H1 (cell line): ENCODE data around the gene FIG4. TPM values are rescaled to one million over a fixed set of nuclear protein-coding genes. Genes with fewer than 3 reads are reported as not detected.

ENCODE experiments used
- CTCF ChIA-PET: fragments of 300-600 bp; sonication (Branson Sonifier 250); formaldehyde crosslinking; loops from one replicate; lab custom pipeline; 2021; ENCODE audit not compliant: partially characterized antibody; lab: Charles Lee
- POLR2A ChIA-PET: fragments of 300-600 bp; sonication (Branson Sonifier 250); formaldehyde crosslinking; loops from one replicate; lab custom pipeline; 2021; ENCODE audit warnings: inconsistent platforms; ENCODE audit not compliant: partially characterized antibody; lab: Charles Lee
- DNase-seq, 2 experiments: peaks; one replicate each; pipeline versions ENCODE4 v3.0.0 to v3.0.0-alpha.2; 2010 to 2022; ENCODE audit warnings: low spot score in 2 of 2, low read depth in 1 of 2, mixed read lengths in 1 of 2
- FAIRE-seq: peaks from 2 replicates; lab custom pipeline; 2011; peaks lifted over from hg19 to GRCh38; lab: Jason Lieb, UNC
- H2AFZ ChIP-seq: 2 replicates; pipeline ENCODE4 v1.8.1; 2012; ENCODE audit warnings: low read length, inconsistent platforms
- H2AK5ac ChIP-seq: 2 replicates; pipeline ENCODE4 v1.6.1; 2013; ENCODE audit warnings: low read depth, low read length
- H2BK120ac ChIP-seq: replicated peaks from 2 replicates; pipeline ENCODE3; 2013; ENCODE audit warnings: low read depth, low read length, inconsistent platforms
- H2BK12ac ChIP-seq: 2 replicates; pipeline ENCODE4 v1.6.1; 2013; ENCODE audit warnings: low read depth, low read length
- H2BK15ac ChIP-seq: 2 replicates; pipeline ENCODE4 v1.6.1; 2013; ENCODE audit warnings: low read length
- H2BK20ac ChIP-seq: 2 replicates; pipeline ENCODE4 v1.6.1; 2013; ENCODE audit warnings: low read length
- H2BK5ac ChIP-seq: 2 replicates; pipeline ENCODE4 v1.6.1; 2013; ENCODE audit warnings: low read depth, low read length
- H3K14ac ChIP-seq: 2 replicates; pipeline ENCODE4 v1.6.1; 2013; ENCODE audit warnings: inconsistent platforms; ENCODE audit not compliant: insufficient read length
- H3K18ac ChIP-seq: 2 replicates; pipeline ENCODE4 v1.6.1; 2013; ENCODE audit warnings: low read length; ENCODE audit errors: extremely low read depth
- H3K23ac ChIP-seq: 2 replicates; pipeline ENCODE4 v1.6.1; 2013; ENCODE audit warnings: inconsistent platforms; ENCODE audit not compliant: insufficient read length
- H3K23me2 ChIP-seq: 2 replicates; pipeline ENCODE4 v1.6.1; 2013; ENCODE audit warnings: low read depth, low read length
- H3K27ac ChIP-seq: 2 replicates; pipeline ENCODE4 v1.6.1; 2011; ENCODE audit warnings: low read depth, low read length, inconsistent platforms
- H3K27me3 ChIP-seq, 4 experiments: replicated peaks in 1 of 4; 1 replicate in 1 of 4; 2 replicates in 3 of 4; pipeline versions ENCODE4 v1.6.1 to v1.8.1; 2011 to 2013; ENCODE audit warnings: low read length in 3 of 4, mild to moderate bottlenecking in 3 of 4, inconsistent platforms in 2 of 4, mixed read lengths in 2 of 4, moderate library complexity in 1 of 4; ENCODE audit not compliant: control insufficient read depth in 3 of 4, insufficient read depth in 3 of 4; ENCODE audit errors: extremely low read depth in 1 of 4
- H3K36me3 ChIP-seq, 4 experiments: 2 replicates each; pipeline versions ENCODE4 v1.6.1 to v1.8.1; 2011 to 2013; ENCODE audit warnings: mild to moderate bottlenecking in 4 of 4, low read length in 3 of 4, moderate library complexity in 2 of 4, control low read depth in 1 of 4, inconsistent platforms in 1 of 4; ENCODE audit not compliant: insufficient read depth in 4 of 4, control insufficient read depth in 2 of 4
- H3K4ac ChIP-seq: replicated peaks from 2 replicates; pipeline ENCODE3; 2013; ENCODE audit warnings: low read length, low read depth, mixed read lengths, inconsistent platforms; ENCODE audit not compliant: insufficient read length
- H3K4me1 ChIP-seq, 4 experiments: replicated peaks in 1 of 4; 1 replicate in 1 of 4; 2 replicates in 3 of 4; pipeline versions ENCODE4 v1.6.1 to v1.8.1; 2011 to 2013; ENCODE audit warnings: low read length in 3 of 4, inconsistent platforms in 2 of 4, mixed read lengths in 1 of 4; ENCODE audit not compliant: insufficient read depth in 4 of 4, control insufficient read depth in 3 of 4
- H3K4me2 ChIP-seq, 2 experiments: 2 replicates each; pipeline versions ENCODE4 v1.6.1 to v1.8.1; 2011 to 2013; ENCODE audit warnings: low read depth in 2 of 2, low read length in 2 of 2, control low read depth in 1 of 2, inconsistent platforms in 1 of 2, mild to moderate bottlenecking in 1 of 2; ENCODE audit not compliant: insufficient read depth in 1 of 2
- H3K4me3 ChIP-seq, 4 experiments: fragments of 200-600, 300-600 bp in 1 of 4; sonication (generic), shearing (Covaris generic), sonication (Bioruptor Twin) in 1 of 4; 2 replicates each; pipeline versions ENCODE4 v1.5.1 to v1.8.1; 2011 to 2016; ENCODE audit warnings: low read length in 4 of 4, low read depth in 3 of 4, control low read depth in 2 of 4, inconsistent platforms in 2 of 4, mild to moderate bottlenecking in 2 of 4, mixed read lengths in 1 of 4, moderate library complexity in 1 of 4; ENCODE audit not compliant: insufficient read depth in 2 of 4; ENCODE audit errors: extremely low read depth in 1 of 4
- H3K56ac ChIP-seq: replicated peaks from 2 replicates; pipeline ENCODE3; 2013; ENCODE audit warnings: low read depth, mild to moderate bottlenecking, mixed read lengths, low read length, inconsistent platforms; ENCODE audit not compliant: insufficient read length
- H3K79me1 ChIP-seq: 2 replicates; pipeline ENCODE4 v1.6.1; 2013; ENCODE audit warnings: low read depth, low read length, control low read depth
- H3K79me2 ChIP-seq, 2 experiments: 2 replicates each; pipeline versions ENCODE4 v1.6.1 to v1.8.1; 2012 to 2013; ENCODE audit warnings: low read length in 2 of 2, mild to moderate bottlenecking in 2 of 2, inconsistent platforms in 1 of 2; ENCODE audit not compliant: insufficient read depth in 2 of 2, control insufficient read depth in 1 of 2
- H3K9ac ChIP-seq, 4 experiments: replicated peaks in 1 of 4; 1 replicate in 1 of 4; 2 replicates in 3 of 4; pipeline versions ENCODE4 v1.6.1 to v1.8.1; 2011 to 2013; ENCODE audit warnings: low read depth in 3 of 4, low read length in 3 of 4, control low read depth in 2 of 4, mild to moderate bottlenecking in 2 of 4, moderate library complexity in 2 of 4, inconsistent platforms in 1 of 4; ENCODE audit errors: extremely low read depth in 1 of 4
- H3K9me3 ChIP-seq, 2 experiments: 2 replicates each; pipeline versions ENCODE4 v1.6.1 to v1.8.1; 2012 to 2013; ENCODE audit warnings: mild to moderate bottlenecking in 2 of 2, moderate library complexity in 2 of 2, control low read depth in 1 of 2, inconsistent platforms in 1 of 2, low read depth in 1 of 2, low read length in 1 of 2, mixed read lengths in 1 of 2; ENCODE audit not compliant: insufficient read depth in 2 of 2
- H4K20me1 ChIP-seq, 2 experiments: replicated peaks in 1 of 2; 2 replicates each; pipeline versions ENCODE3 to v1.8.1; 2011 to 2013; ENCODE audit warnings: inconsistent platforms in 2 of 2, low read length in 2 of 2, mild to moderate bottlenecking in 1 of 2; ENCODE audit not compliant: insufficient read depth in 2 of 2, control insufficient read depth in 1 of 2
- H4K5ac ChIP-seq: 2 replicates; pipeline ENCODE4 v1.6.1; 2013; ENCODE audit warnings: low read length, low read depth, mixed read lengths, inconsistent platforms; ENCODE audit not compliant: insufficient read length
- H4K8ac ChIP-seq: 2 replicates; pipeline ENCODE4 v1.8.0; 2013; ENCODE audit warnings: mild to moderate bottlenecking, moderate library complexity, low read length, inconsistent platforms; ENCODE audit not compliant: insufficient read depth; ENCODE audit errors: extremely low read depth
- H4K91ac ChIP-seq: replicated peaks from 2 replicates; pipeline ENCODE3; 2013; ENCODE audit warnings: low read length, mixed read lengths, inconsistent platforms; ENCODE audit not compliant: insufficient read length
- ATF2 ChIP-seq: IDR thresholded peaks from 2 replicates; pipeline ENCODE4 v1.6.1; 2012; ENCODE audit warnings: low read length, inconsistent platforms
- BACH1 ChIP-seq: IDR thresholded peaks from 2 replicates; pipeline ENCODE4 v1.6.1; 2012; ENCODE audit warnings: low read length, improper control_type of control experiment
- BCL11A ChIP-seq, 2 experiments: IDR thresholded peaks; one replicate each; pipeline ENCODE4 v1.6.1; 2011; ENCODE audit warnings: low read depth in 2 of 2, low read length in 2 of 2, mild to moderate bottlenecking in 2 of 2
- BRCA1 ChIP-seq: IDR thresholded peaks from 2 replicates; pipeline ENCODE4 v1.6.1; 2012; ENCODE audit warnings: low read depth, low read length, improper control_type of control experiment
- CHD2 ChIP-seq: IDR thresholded peaks from 2 replicates; pipeline ENCODE4 v1.6.1; 2012; ENCODE audit warnings: low read length, improper control_type of control experiment
- CREB1 ChIP-seq: IDR thresholded peaks from 2 replicates; pipeline ENCODE4 v1.6.1; 2012; ENCODE audit warnings: inconsistent platforms
- GTF2F1 ChIP-seq: IDR thresholded peaks from 2 replicates; pipeline ENCODE4 v1.6.1; 2012; ENCODE audit warnings: low read depth, low read length, improper control_type of control experiment, borderline replicate concordance
- KDM1A ChIP-seq: fragments of 200-600, 300-600 bp; sonication (generic); IDR thresholded peaks from 2 replicates; pipeline ENCODE4 v1.7.1; 2016; ENCODE audit warnings: mild to moderate bottlenecking, low read length, borderline replicate concordance
- KDM4A ChIP-seq: IDR thresholded peaks from one replicate; pipeline ENCODE4 v1.7.1; 2012; ENCODE audit warnings: low read depth, mild to moderate bottlenecking, moderate library complexity, low read length, inconsistent platforms; ENCODE audit not compliant: severe bottlenecking
- NRF1 ChIP-seq: IDR thresholded peaks from 2 replicates; pipeline ENCODE4 v1.6.1; 2011; ENCODE audit warnings: mild to moderate bottlenecking, low read depth, low read length, improper control_type of control experiment
- RAD21 ChIP-seq, 2 experiments: IDR thresholded peaks in 1 of 2; conservative IDR thresholded peaks in 1 of 2; 2 replicates each; pipeline ENCODE4 v1.6.1; 2011; ENCODE audit warnings: low read depth in 2 of 2, low read length in 2 of 2, improper control_type of control experiment in 1 of 2, inconsistent platforms in 1 of 2, mild to moderate bottlenecking in 1 of 2, moderate library complexity in 1 of 2
- SIX5 ChIP-seq: IDR thresholded peaks from 2 replicates; pipeline ENCODE4 v1.6.1; 2011; ENCODE audit warnings: mild to moderate bottlenecking, low read depth, low read length
- SP2 ChIP-seq: IDR thresholded peaks from 2 replicates; pipeline ENCODE4 v1.6.1; 2012; ENCODE audit warnings: mild to moderate bottlenecking, low read length, inconsistent platforms
- TAF1 ChIP-seq: IDR thresholded peaks from 2 replicates; pipeline ENCODE4 v1.6.1; 2011; ENCODE audit warnings: mild to moderate bottlenecking, low read depth, low read length
- WGBS, 2 experiments: shearing (Covaris generic) in 1 of 2; methylation state at CpG; one replicate each; pipeline versions ENCODE4 v1.1.6 to v1.1.7; 2013 to 2015; ENCODE audit warnings: low lambda C conversion rate in 2 of 2, mixed read lengths in 2 of 2, inconsistent platforms in 1 of 2, low coverage in 1 of 2, missing lambda C conversion rate in 1 of 2; ENCODE audit not compliant: insufficient replicate concordance in 2 of 2, insufficient coverage in 1 of 2, insufficient read length in 1 of 2; ENCODE audit errors: extremely low coverage in 1 of 2, missing lambda C conversion rate in 1 of 2; 5-methylcytosine and 5-hydroxymethylcytosine counted together
- polyA plus RNA-seq, 7 experiments: library from polyadenylated mRNA; depleted of rRNA in 3 of 7; stranded (reverse) in 5 of 7; unstranded in 2 of 7; fragments of >200 nt in 5 of 7; fragments of 200-250 nt in 2 of 7; gene quantifications; 1 replicate in 5 of 7; 2 replicates in 1 of 7; 4 replicates in 1 of 7; pipeline versions ENCODE4 v1.2.1 to v1.2.3, GENCODE V29; 2011 to 2013; ENCODE audit warnings: missing spikeins in 2 of 7, mixed read lengths in 2 of 7
- total RNA-seq: library from RNA; stranded (reverse); fragmentation: NEBNext Ultra II Directional; extraction: Animal tissue kit (Norgen Biotek cat#: 25700); gene quantifications from 2 replicates; pipeline ENCODE4 v1.2.1, GENCODE V29; 2021

FIG4 gene
- total and polyA plus RNA-seq, 2 of the 8 experiments (the other 6 are each of a cell fraction or from before 2014, with no cell fraction given): 11.8 to 21.9 TPM

DNA sequence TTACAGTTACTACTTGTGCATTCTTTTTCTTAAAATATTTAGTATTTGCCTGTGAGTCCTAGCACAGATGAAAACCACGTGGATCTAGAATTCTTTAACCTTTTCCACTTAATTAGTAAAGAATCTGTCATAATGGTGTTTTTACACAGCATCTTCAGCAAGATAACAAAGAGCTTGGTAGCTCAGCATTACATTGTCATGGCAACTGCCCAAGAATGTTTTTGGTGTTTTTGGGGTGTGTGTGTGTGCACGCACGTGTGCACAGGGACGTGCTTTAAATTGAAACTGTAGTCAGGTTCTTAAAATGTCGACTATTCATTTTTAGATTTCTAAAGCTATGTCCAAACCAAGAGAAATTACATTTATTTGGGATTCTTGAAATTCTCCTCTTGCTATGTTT is 108.0 kb downstream of the FIG4 start:
- no peak overlapping the region for H2AFZ ChIP-seq
- ChIA-PET POLR2A (no interaction called here), CTCF (interaction anchor here (1.0 to 2.4 kb wide), 3 partner anchors 13 to 239 kb away, joined by 3 to 9 read pairs (median 3); no protein-coding TSS in a partner anchor)
- no peak overlapping the region for H4K8ac ChIP-seq
- no peak overlapping the region for H3K23ac ChIP-seq
- H3K79me1 ChIP-seq: no peaks in the 10 kb centered on the region
- H3K4me3 ChIP-seq: no peak overlapping the region
- FAIRE-seq (no peak), DNase-seq (no peak)
- H2BK15ac ChIP-seq: no peak overlapping the region
- no peak overlapping the region for H4K5ac ChIP-seq
- no peaks in the 10 kb centered on the region for H3K23me2 ChIP-seq
- no peak overlapping the region for H3K14ac ChIP-seq
- 96% methylated on average over 5 of the region's 5 CpGs; no CpG with 5 or more reads in 1 of the 2 experiments for WGBS, 2 experiments
- H2BK12ac ChIP-seq: no peak overlapping the region
- H3K4me1 ChIP-seq: peaks cover 0 to 4% (median under 1%) of the 10 kb centered on the region in 4 experiments; a peak in 2 of 7 replicates
- no peak overlapping the region for H3K9ac ChIP-seq
- no peaks in the 10 kb centered on the region for H3K9me3 ChIP-seq
- H2BK20ac ChIP-seq: no peak overlapping the region
- no peak overlapping the region for H2AK5ac ChIP-seq
- H2BK120ac ChIP-seq: no peak overlapping the region
- H3K27ac ChIP-seq: no peak overlapping the region
- H3K4me2 ChIP-seq: no peak overlapping the region
- H3K27me3 ChIP-seq: no peaks in the 10 kb centered on the region
- H3K79me2 ChIP-seq: no peaks in the 10 kb centered on the region
- no peak overlapping the region for H4K91ac ChIP-seq
- no peaks in the 10 kb centered on the region for H3K36me3 ChIP-seq
- H4K20me1 ChIP-seq: no peaks in the 10 kb centered on the region
- H3K18ac ChIP-seq: no peak overlapping the region
- H3K4ac ChIP-seq: no peak overlapping the region
- H2BK5ac ChIP-seq: no peak overlapping the region
- H3K56ac ChIP-seq: no peak overlapping the region
- TF ChIP-seq SIX5: no peak
- TF ChIP-seq BACH1: no peak
- no peak for TF ChIP-seq CHD2
- no peak for TF ChIP-seq RAD21 (IDR thresholded peaks at IDR 0.05 in 1 of 2, conservative IDR thresholded peaks at IDR 0.05 in 1 of 2; ENCODE audit: low read depth in 2 of 2, low read length in 2 of 2)
- TF ChIP-seq KDM1A: no peak
- TF ChIP-seq BRCA1: no peak
- TF ChIP-seq BCL11A (IDR thresholded peaks at IDR 0.05; ENCODE audit: low read depth in 2 of 2, low read length in 2 of 2): no peak
- no peak for TF ChIP-seq TAF1
- TF ChIP-seq KDM4A: no peak
- TF ChIP-seq CREB1: no peak
- no peak for TF ChIP-seq SP2
- TF ChIP-seq ATF2: no peak
- TF ChIP-seq GTF2F1: no peak
- no peak for TF ChIP-seq NRF1
